Mammary epithelial cell (primary cell): Measurements from ENCODE around the gene LCP1.

Experiments
- CTCF ChIP-seq, 2 donors: IDR thresholded peaks in 1 of 2; conservative IDR thresholded peaks in 1 of 2; 2 replicates each; pipeline ENCODE4 v1.5.1; 2011 to 2012; ENCODE audit warnings: inconsistent platforms in 2 of 2, low read length in 2 of 2, mild to moderate bottlenecking in 2 of 2, control low read depth in 1 of 2, low read depth in 1 of 2; ENCODE audit not compliant: insufficient read depth in 1 of 2; ENCODE audit errors: extremely low read depth in 1 of 2
- EZH2 ChIP-seq: IDR thresholded peaks from 2 replicates; pipeline ENCODE4 v1.6.1; 2012; ENCODE audit warnings: low read length, inconsistent platforms, borderline replicate concordance

- TF ChIP-seq CTCF (conservative IDR thresholded peaks at IDR 0.05 in 1 of 2, IDR thresholded peaks at IDR 0.05 in 1 of 2; ENCODE audit: extremely low read depth in 1 of 2, insufficient read depth in 1 of 2, low read depth in 1 of 2, low read length in 2 of 2), result no peak
- no peak for TF ChIP-seq EZH2
Observed at GRCh38 chr13:46168783-46169182, 13.2 kb downstream of the LCP1 start.
